HepG2 (cell line): ENCODE results near the gene SLC17A9. TPM values are rescaled to one million over a fixed set of nuclear protein-coding genes. Genes with fewer than 3 reads are reported as not detected.
A peak's percentile ranks its signal among the peaks of the same experiment; 100 is the strongest.

ENCODE experiments used
- CBX2 ChIP-seq, 2 experiments: fragments of 200-600 bp in 1 of 2; sonication (generic); formaldehyde crosslinking in 1 of 2; IDR thresholded peaks; 2 replicates each; pipeline versions ENCODE4 v1.7.0 to v1.8.1; 2018 to 2022; ENCODE audit warnings: low read depth in 2 of 2, low read length in 1 of 2, mild to moderate bottlenecking in 1 of 2, missing genetic modification reagents in 1 of 2
- HES4 ChIP-seq: sonication (generic); formaldehyde crosslinking; IDR thresholded peaks from 2 replicates; pipeline ENCODE4 v1.9.0; 2021; ENCODE audit warnings: mild to moderate bottlenecking, missing genetic modification reagents, borderline replicate concordance
- KLF12 ChIP-seq: sonication (generic); formaldehyde crosslinking; IDR thresholded peaks from 2 replicates; pipeline ENCODE4 v1.4.0; 2020; ENCODE audit warnings: missing genetic modification reagents, borderline replicate concordance
- KLF6 ChIP-seq: IDR thresholded peaks from 2 replicates; pipeline ENCODE4 v1.8.0; 2016; ENCODE audit warnings: missing biosample characterization, missing genetic modification reagents
- NR2F6 ChIP-seq, 2 experiments: IDR thresholded peaks; 2 replicates each; pipeline ENCODE4 v1.6.1; 2016; ENCODE audit warnings: antibody characterized with exemption in 1 of 2, mild to moderate bottlenecking in 1 of 2
- PPARG ChIP-seq: conservative IDR thresholded peaks from 2 replicates; pipeline ENCODE4 v1.6.1; 2016; ENCODE audit warnings: missing biosample characterization, missing genetic modification reagents
- RBM22 ChIP-seq: fragments of 200-400 bp; formaldehyde crosslinking; optimal IDR thresholded peaks from 2 replicates; pipeline ENCODE3; 2017; ENCODE audit warnings: mild to moderate bottlenecking, low read length, moderate library complexity
- RXRA ChIP-seq: sonication (generic); formaldehyde crosslinking; IDR thresholded peaks from 2 replicates; pipeline ENCODE4 v1.5.1; 2020; ENCODE audit warnings: missing genetic modification reagents
- SOX6 ChIP-seq, 2 experiments: fragments of 450-650 bp in 1 of 2; sonication (generic) in 1 of 2; formaldehyde crosslinking in 1 of 2; IDR thresholded peaks; 2 replicates each; pipeline versions ENCODE4 v1.4.0 to v1.6.1; 2017 to 2020; ENCODE audit warnings: antibody characterized with exemption in 1 of 2, mild to moderate bottlenecking in 1 of 2, missing genetic modification reagents in 1 of 2
- SP1 ChIP-seq, 2 experiments: fragments of 450-650 bp in 1 of 2; sonication (generic) in 1 of 2; formaldehyde crosslinking in 1 of 2; IDR thresholded peaks; 2 replicates each; pipeline versions ENCODE4 v1.4.0 to v1.6.1; 2016 to 2020; ENCODE audit warnings: missing genetic modification reagents in 1 of 2
- XBP1 ChIP-seq: sonication (generic); formaldehyde crosslinking; IDR thresholded peaks from 2 replicates; pipeline ENCODE4 v1.5.0; 2020; ENCODE audit warnings: missing genetic modification reagents
- YEATS2 ChIP-seq: sonication (generic); formaldehyde crosslinking; IDR thresholded peaks from 2 replicates; pipeline ENCODE4 v1.4.0; 2020; ENCODE audit warnings: missing genetic modification reagents, borderline replicate concordance
- ZNF224 ChIP-seq: sonication (generic); formaldehyde crosslinking; IDR thresholded peaks from 2 replicates; pipeline ENCODE4 v1.5.0; 2020; ENCODE audit warnings: mild to moderate bottlenecking, missing genetic modification reagents
- ZNF530 ChIP-seq: sonication (generic); formaldehyde crosslinking; IDR thresholded peaks from 2 replicates; pipeline ENCODE4 v1.5.0; 2020; ENCODE audit warnings: low read depth, mild to moderate bottlenecking, missing genetic modification reagents
- ZNF773 ChIP-seq: sonication (generic); formaldehyde crosslinking; IDR thresholded peaks from 2 replicates; pipeline ENCODE4 v1.4.0; 2020; ENCODE audit warnings: missing genetic modification reagents, borderline replicate concordance
- ZNF777 ChIP-seq: sonication (generic); formaldehyde crosslinking; IDR thresholded peaks from 2 replicates; pipeline ENCODE4 v1.4.0; 2020; ENCODE audit warnings: missing genetic modification reagents
- polyA plus RNA-seq, 8 experiments: library from polyadenylated mRNA; depleted of rRNA in 3 of 8; stranded (reverse) in 7 of 8; unstranded in 1 of 8; fragments of >200 nt; fragmentation: Illumina TruSeq in 4 of 8; extraction: Trizol in 4 of 8; gene quantifications; 2 replicates each; pipeline versions ENCODE4 v1.2.1 to v1.2.3, GENCODE V29; 2011 to 2016; ENCODE audit warnings: low read depth in 4 of 8, missing spikeins in 1 of 8, mixed read lengths in 1 of 8; ENCODE audit not compliant: insufficient read depth in 1 of 8
- total RNA-seq, 5 experiments: library from RNA; depleted of rRNA; stranded (reverse); fragments of >200 nt; fragmentation: Illumina TruSeq; extraction: Trizol; gene quantifications; 2 replicates each; pipeline ENCODE4 v1.2.3, GENCODE V29; 2016; ENCODE audit warnings: low read depth in 1 of 5
- TF ChIP-seq, protein P1 (sequence below): sonication (generic); formaldehyde crosslinking; IDR thresholded peaks from one replicate; pipeline ENCODE4 v1.5.1; 2020; ENCODE audit warnings: mild to moderate bottlenecking, missing genetic modification reagents; ENCODE audit errors: not compliant biosample characterization
- TF ChIP-seq, protein P2 (sequence below): sonication (generic); formaldehyde crosslinking; IDR thresholded peaks from 2 replicates; pipeline ENCODE4 v1.4.0; 2020; ENCODE audit warnings: missing genetic modification reagents
- TF ChIP-seq, protein P3 (sequence below): sonication (generic); formaldehyde crosslinking; IDR thresholded peaks from 2 replicates; pipeline ENCODE4 v1.4.0; 2020; ENCODE audit warnings: mild to moderate bottlenecking, missing genetic modification reagents

Gene SLC17A9
- total and polyA plus RNA-seq, 2 of the 13 experiments (the other 11 are each of a cell fraction or from before 2014, with no cell fraction given), result 110 to 191 TPM

DNA sequence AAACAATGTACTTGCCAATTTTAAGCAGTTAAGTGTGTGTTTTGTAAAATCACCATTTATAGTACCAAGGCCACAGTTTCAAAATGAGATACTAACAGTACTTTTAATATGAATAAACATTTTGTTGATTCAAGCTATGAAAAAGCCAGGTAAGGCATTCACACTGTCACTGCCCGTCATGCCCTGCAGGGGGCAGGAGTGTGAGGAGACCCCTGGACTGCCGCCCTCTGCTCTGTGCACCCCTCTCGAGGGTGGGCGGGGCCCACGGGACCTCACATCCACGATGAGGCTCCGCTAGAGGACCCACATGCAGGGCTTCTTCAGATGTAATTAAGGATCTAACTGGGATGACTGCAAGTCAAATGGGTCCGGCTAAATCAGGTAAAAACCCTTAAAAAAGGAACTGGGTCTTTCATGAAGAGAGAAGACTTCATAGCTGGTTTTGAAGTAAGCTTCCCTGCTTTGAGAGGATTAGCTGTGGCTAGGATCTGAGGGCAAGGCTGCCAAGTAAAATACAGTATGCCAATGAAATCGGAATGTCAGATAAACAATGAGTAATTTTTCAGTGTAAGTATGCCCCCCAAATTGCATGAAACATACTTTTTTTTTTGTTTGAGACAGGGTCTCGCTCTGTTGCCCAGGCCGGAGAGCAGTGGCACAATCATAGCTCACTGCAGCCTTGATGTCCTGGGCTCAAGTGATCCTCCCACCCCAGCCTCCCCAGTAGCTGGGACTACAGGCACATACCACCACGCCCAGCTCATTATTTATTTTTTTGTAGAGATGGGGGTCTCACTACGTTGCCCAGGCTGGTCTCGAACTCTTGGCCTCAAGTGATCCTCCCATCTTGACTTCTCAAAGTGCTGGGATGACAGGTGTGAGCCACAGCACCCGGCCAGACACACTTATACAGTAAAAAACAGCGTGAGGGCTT is 44.9 kb upstream of the SLC17A9 start (continued):
- TF ChIP-seq, protein P1, sequence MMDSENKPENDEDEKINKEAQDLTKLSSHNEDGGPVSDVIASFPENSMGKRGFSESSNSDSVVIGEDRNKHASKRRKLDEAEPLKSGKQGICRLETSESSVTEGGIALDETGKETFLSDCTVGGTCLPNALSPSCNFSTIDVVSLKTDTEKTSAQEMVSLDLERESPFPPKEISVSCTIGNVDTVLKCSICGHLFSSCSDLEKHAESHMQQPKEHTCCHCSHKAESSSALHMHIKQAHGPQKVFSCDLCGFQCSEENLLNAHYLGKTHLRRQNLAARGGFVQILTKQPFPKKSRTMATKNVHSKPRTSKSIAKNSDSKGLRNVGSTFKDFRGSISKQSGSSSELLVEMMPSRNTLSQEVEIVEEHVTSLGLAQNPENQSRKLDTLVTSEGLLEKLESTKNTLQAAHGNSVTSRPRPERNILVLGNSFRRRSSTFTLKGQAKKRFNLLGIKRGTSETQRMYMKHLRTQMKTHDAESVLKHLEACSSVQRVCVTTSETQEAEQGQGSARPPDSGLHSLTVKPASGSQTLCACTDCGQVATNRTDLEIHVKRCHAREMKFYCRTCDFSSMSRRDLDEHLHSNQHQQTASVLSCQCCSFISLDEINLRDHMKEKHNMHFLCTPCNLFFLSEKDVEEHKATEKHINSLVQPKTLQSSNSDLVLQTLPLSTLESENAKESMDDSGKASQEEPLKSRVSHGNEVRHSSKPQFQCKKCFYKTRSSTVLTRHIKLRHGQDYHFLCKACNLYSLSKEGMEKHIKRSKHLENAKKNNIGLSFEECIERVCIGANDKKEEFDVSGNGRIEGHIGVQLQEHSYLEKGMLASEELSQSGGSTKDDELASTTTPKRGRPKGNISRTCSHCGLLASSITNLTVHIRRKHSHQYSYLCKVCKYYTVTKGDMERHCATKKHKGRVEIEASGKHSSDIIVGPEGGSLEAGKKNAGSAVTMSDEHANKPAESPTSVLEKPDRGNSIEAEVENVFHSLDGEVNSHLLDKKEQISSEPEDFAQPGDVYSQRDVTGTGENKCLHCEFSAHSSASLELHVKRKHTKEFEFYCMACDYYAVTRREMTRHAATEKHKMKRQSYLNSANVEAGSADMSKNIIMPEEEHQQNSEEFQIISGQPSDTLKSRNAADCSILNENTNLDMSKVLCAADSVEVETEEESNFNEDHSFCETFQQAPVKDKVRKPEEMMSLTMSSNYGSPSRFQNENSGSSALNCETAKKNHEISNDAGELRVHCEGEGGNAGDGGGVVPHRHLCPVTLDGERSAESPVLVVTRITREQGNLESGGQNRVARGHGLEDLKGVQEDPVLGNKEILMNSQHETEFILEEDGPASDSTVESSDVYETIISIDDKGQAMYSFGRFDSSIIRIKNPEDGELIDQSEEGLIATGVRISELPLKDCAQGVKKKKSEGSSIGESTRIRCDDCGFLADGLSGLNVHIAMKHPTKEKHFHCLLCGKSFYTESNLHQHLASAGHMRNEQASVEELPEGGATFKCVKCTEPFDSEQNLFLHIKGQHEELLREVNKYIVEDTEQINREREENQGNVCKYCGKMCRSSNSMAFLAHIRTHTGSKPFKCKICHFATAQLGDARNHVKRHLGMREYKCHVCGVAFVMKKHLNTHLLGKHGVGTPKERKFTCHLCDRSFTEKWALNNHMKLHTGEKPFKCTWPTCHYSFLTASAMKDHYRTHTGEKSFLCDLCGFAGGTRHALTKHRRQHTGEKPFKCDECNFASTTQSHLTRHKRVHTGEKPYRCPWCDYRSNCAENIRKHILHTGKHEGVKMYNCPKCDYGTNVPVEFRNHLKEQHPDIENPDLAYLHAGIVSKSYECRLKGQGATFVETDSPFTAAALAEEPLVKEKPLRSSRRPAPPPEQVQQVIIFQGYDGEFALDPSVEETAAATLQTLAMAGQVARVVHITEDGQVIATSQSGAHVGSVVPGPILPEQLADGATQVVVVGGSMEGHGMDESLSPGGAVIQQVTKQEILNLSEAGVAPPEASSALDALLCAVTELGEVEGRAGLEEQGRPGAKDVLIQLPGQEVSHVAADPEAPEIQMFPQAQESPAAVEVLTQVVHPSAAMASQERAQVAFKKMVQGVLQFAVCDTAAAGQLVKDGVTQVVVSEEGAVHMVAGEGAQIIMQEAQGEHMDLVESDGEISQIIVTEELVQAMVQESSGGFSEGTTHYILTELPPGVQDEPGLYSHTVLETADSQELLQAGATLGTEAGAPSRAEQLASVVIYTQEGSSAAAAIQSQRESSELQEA, result no peak
- TF ChIP-seq ZNF777 (CRISPR knock-in tag) (no peak), PPARG (CRISPR knock-in tag) (0 out of 2 replicates have a peak, but pooled peaks have one; percentile 28), ZNF530 (CRISPR knock-in tag) (no peak), CBX2 (IDR thresholded peaks at IDR 0.05; ENCODE audit: low read depth, low read length) (no peak), CBX2 (CRISPR knock-in tag; IDR thresholded peaks at IDR 0.05; ENCODE audit: low read depth) (no peak), RXRA (CRISPR knock-in tag) (no peak), KLF6 (no peak), KLF12 (CRISPR knock-in tag) (peak; percentile 57; the same call in 1 of the 2 replicates), XBP1 (CRISPR knock-in tag) (no peak), YEATS2 (CRISPR knock-in tag) (0 out of 2 replicates have a peak, but pooled peaks have one; percentile 30), HES4 (CRISPR knock-in tag) (no peak), ZNF224 (no peak), ZNF773 (CRISPR knock-in tag) (no peak), SP1 (IDR thresholded peaks at IDR 0.05) (no peak), SP1 (CRISPR knock-in tag; IDR thresholded peaks at IDR 0.05) (peak; percentile 51; the same call in 1 of the 2 replicates), NR2F6 (IDR thresholded peaks at IDR 0.05) (no peak), NR2F6 (CRISPR knock-in tag; IDR thresholded peaks at IDR 0.05) (no peak), SOX6 (IDR thresholded peaks at IDR 0.05) (no peak), SOX6 (CRISPR knock-in tag; IDR thresholded peaks at IDR 0.05) (no peak), RBM22 (peak; percentile 7)
- TF ChIP-seq, protein P2, sequence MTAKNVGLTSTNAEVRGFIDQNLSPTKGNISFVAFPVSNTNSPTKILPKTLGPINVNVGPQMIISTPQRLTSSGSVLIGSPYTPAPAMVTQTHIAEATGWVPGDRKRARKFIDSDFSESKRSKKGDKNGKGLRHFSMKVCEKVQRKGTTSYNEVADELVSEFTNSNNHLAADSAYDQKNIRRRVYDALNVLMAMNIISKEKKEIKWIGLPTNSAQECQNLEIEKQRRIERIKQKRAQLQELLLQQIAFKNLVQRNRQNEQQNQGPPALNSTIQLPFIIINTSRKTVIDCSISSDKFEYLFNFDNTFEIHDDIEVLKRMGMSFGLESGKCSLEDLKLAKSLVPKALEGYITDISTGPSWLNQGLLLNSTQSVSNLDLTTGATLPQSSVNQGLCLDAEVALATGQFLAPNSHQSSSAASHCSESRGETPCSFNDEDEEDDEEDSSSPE (CRISPR knock-in tag), result no peak
- TF ChIP-seq, protein P3, sequence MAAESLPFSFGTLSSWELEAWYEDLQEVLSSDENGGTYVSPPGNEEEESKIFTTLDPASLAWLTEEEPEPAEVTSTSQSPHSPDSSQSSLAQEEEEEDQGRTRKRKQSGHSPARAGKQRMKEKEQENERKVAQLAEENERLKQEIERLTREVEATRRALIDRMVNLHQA (CRISPR knock-in tag), result no peak
